ENCODE measurements around the gene MAP2K7. TPM values are rescaled to one million over a fixed set of nuclear protein-coding genes. Genes with fewer than 3 reads are reported as not detected.
"Not testable (repeated sequence)": the region's sequence is repeated elsewhere in the genome, so short reads cannot be mapped to it uniquely, and the experiment has no call there.

Gene MAP2K7
- total RNA-seq, 4 donors from 2014 or later: 11.9 to 125 (median 20.9) TPM

DNA sequence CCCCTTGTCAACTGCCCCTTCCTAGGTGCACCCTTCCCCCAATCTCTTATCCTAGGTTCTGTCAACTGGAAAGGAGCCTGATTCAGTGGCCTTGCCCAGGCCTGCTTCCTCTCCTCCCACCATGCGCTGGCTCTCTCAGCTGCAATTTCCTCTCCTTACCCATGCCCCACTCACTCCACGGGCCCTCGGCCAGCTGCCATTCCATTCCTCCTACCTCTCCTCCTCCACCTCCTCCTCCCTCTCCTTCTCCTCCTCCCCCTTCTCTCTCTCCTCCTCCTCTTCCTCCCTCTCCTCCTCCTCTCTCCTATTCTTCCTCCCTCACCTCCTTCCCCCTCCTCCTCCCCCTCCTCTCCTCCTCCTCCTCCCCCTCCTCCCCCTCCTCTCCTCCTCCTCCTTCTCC, 49.4 kb downstream of the MAP2K7 start:
- WGBS, 2 donors (ENCODE audit: low coverage in 1 of 2): 10 to 25% methylated on average over 2 to 3 of the region's 3 CpGs
- no peak for DNase-seq

DNA sequence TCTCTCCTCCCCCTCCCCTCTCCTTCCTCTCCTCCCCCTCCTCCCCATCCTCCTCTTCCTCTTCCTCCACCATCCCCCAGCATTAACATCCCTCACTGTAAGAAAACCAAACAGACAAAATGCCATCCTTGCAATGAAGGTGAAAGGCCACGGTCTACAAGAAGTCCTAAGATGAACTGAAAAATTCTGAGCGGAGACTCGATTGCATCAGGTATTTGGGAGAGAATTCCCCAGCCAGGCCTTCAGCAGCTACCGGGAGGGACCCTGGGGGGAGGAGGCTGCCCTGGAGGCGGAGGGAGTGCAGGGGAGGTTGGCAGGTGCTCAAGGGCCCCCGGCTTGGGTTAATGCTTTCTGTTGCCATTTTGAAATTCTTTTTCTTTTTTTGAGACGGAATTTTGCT, 49.9 kb downstream of the MAP2K7 start:
- H3K27ac ChIP-seq: no peak overlapping the region
- TF ChIP-seq, protein P1, sequence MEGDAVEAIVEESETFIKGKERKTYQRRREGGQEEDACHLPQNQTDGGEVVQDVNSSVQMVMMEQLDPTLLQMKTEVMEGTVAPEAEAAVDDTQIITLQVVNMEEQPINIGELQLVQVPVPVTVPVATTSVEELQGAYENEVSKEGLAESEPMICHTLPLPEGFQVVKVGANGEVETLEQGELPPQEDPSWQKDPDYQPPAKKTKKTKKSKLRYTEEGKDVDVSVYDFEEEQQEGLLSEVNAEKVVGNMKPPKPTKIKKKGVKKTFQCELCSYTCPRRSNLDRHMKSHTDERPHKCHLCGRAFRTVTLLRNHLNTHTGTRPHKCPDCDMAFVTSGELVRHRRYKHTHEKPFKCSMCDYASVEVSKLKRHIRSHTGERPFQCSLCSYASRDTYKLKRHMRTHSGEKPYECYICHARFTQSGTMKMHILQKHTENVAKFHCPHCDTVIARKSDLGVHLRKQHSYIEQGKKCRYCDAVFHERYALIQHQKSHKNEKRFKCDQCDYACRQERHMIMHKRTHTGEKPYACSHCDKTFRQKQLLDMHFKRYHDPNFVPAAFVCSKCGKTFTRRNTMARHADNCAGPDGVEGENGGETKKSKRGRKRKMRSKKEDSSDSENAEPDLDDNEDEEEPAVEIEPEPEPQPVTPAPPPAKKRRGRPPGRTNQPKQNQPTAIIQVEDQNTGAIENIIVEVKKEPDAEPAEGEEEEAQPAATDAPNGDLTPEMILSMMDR (IDR thresholded peaks at IDR 0.05): no peak
- TF ChIP-seq EP300 (IDR thresholded peaks at IDR 0.05; ENCODE audit: low read depth) (no peak), POLR2A (IDR thresholded peaks at IDR 0.05) (no peak), POLR2AphosphoS5 (IDR thresholded peaks at IDR 0.05) (no peak)
- no peak for DNase-seq
- no peaks in the 10 kb centered on the region for H3K36me3 ChIP-seq
- in situ Hi-C loops (cut with MboI; ENCODE audit: low pct_ligation_motif_present in 1 of 4, low pct_unique_long_range_greater_than_20kb in 1 of 4, low sequenced_read_pairs in 3 of 4): loop anchor here in 1 of 4 donors (25.0 kb wide), 1 partner anchor 284 kb away; no protein-coding TSS in a partner anchor
- WGBS, 2 donors (ENCODE audit: low coverage in 1 of 2): 82 to 95% methylated on average over 7 of the region's 7 CpGs
- H3K27me3 ChIP-seq: no peaks in the 10 kb centered on the region
- H3K4me1 ChIP-seq: no peaks in the 10 kb centered on the region
- no peak overlapping the region for H3K4me3 ChIP-seq
- intact Hi-C loops (cut with DNase I; ENCODE audit: low total_unique reads): loop anchor here (10.0 kb wide), 1 partner anchor 301 kb away; no protein-coding TSS in a partner anchor
- H3K9me3 ChIP-seq: no peaks in the 10 kb centered on the region

More for the DNA sequence above, 49.4 kb downstream of the MAP2K7 start:
- H3K4me3 ChIP-seq: no peak overlapping the region
- intact Hi-C loops (cut with DNase I; ENCODE audit: low total_unique reads): loop anchor here (10.0 kb wide), 1 partner anchor 302 kb away; no protein-coding TSS in a partner anchor
- H3K9me3 ChIP-seq: no peaks in the 10 kb centered on the region
- TF ChIP-seq EP300 (IDR thresholded peaks at IDR 0.05; ENCODE audit: low read depth) (no peak), POLR2A (IDR thresholded peaks at IDR 0.05) (no peak), POLR2AphosphoS5 (IDR thresholded peaks at IDR 0.05) (no peak)
- TF ChIP-seq, protein P1 (IDR thresholded peaks at IDR 0.05): no peak
- H3K4me1 ChIP-seq: no peaks in the 10 kb centered on the region
- no peaks in the 10 kb centered on the region for H3K36me3 ChIP-seq
- in situ Hi-C loops (cut with MboI; ENCODE audit: low pct_ligation_motif_present in 1 of 4, low pct_unique_long_range_greater_than_20kb in 1 of 4, low sequenced_read_pairs in 3 of 4): loop anchor here in 1 of 4 donors (25.0 kb wide), 1 partner anchor 284 kb away; no protein-coding TSS in a partner anchor
- no peak overlapping the region for H3K27ac ChIP-seq
- H3K27me3 ChIP-seq: no peaks in the 10 kb centered on the region

DNA sequence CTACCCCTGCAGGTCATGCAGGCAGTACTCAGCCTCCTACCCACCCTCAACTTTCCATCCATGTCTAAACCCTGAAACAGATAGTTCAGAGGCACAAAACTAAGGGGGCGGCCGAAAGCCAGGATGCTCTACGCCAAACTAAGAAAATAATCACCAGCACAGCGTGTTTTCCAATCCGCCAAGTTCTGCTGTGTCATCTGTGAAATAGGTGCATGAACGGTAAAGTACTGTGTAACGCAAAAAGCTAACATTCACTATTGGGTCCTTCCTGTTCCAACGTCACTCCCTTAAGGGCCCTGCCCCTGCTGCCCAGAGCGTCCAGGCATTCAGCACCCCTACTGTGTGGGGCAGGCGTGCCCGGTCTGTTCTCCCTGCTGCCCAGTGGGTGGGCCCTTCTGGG, 52.0 kb downstream of the MAP2K7 start:
- H3K4me3 ChIP-seq: no peak overlapping the region
- no peaks in the 10 kb centered on the region for H3K9me3 ChIP-seq
- no peak overlapping the region for H3K27ac ChIP-seq
- no peaks in the 10 kb centered on the region for H3K4me1 ChIP-seq
- TF ChIP-seq, protein P1 (IDR thresholded peaks at IDR 0.05): no peak
- no peak for TF ChIP-seq EP300 (IDR thresholded peaks at IDR 0.05; ENCODE audit: low read depth)
- TF ChIP-seq POLR2A (IDR thresholded peaks at IDR 0.05): no peak
- no peak for TF ChIP-seq POLR2AphosphoS5 (IDR thresholded peaks at IDR 0.05)
- peaks cover 0 to 6% (median 0%) of the 10 kb centered on the region in 4 donors for H3K36me3 ChIP-seq
- in situ Hi-C loops (cut with MboI; ENCODE audit: low pct_ligation_motif_present in 1 of 4, low pct_unique_long_range_greater_than_20kb in 1 of 4, low sequenced_read_pairs in 3 of 4): loop anchor here in 1 of 4 donors (25.0 kb wide), 1 partner anchor 282 kb away; no protein-coding TSS in a partner anchor
- WGBS, 2 donors (ENCODE audit: low coverage in 1 of 2): 91% methylated on average over 11 of the region's 11 CpGs; no CpG with 5 or more reads in 1 of the 2 donors
- intact Hi-C loops (cut with DNase I; ENCODE audit: low total_unique reads): loop anchor here (10.0 kb wide), 1 partner anchor 299 kb away; no protein-coding TSS in a partner anchor
- DNase-seq: no peak
- no peaks in the 10 kb centered on the region for H3K27me3 ChIP-seq

DNA sequence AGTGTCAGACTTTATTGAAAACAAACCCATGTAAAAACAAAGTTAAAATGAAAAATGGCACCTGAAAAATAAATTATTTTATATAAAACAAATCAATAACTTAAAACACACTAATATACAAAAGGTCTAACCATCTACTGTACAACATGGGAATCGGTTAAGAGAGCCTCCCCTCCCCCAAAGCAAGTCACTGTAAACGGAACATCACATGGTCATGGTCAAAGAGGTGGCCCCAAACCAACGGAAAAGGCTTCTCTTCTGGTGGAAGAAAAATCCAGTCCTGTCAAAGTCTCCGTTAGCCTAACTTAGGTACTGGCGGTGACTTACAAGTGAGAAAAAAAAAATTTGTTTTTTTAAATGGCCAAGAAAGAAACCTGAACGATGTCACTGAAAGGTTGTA, 55.5 kb downstream of the MAP2K7 start:
- 69% methylated on average over 6 of the region's 6 CpGs for WGBS, 2 donors (ENCODE audit: low coverage in 1 of 2)
- Histone ChIP-seq H3K4me3 (no peak overlapping the region), H3K27me3 (no peaks in the 10 kb centered on the region), H3K27ac (no peak overlapping the region), H3K4me1 (no peaks in the 10 kb centered on the region), H3K9me3 (no peaks in the 10 kb centered on the region), H3K36me3 (peaks cover 0 to 35% (median 5%) of the 10 kb centered on the region in 4 donors)
- in situ Hi-C loops (cut with MboI; ENCODE audit: low pct_ligation_motif_present in 1 of 4, low pct_unique_long_range_greater_than_20kb in 1 of 4, low sequenced_read_pairs in 3 of 4): loop anchor here in 1 of 4 donors (25.0 kb wide), 1 partner anchor 278 kb away; no protein-coding TSS in a partner anchor
- no peak for DNase-seq
- TF ChIP-seq EP300 (IDR thresholded peaks at IDR 0.05; ENCODE audit: low read depth) (no peak), POLR2A (IDR thresholded peaks at IDR 0.05) (no peak), POLR2AphosphoS5 (IDR thresholded peaks at IDR 0.05) (no peak)
- TF ChIP-seq, protein P1 (IDR thresholded peaks at IDR 0.05): no peak
- intact Hi-C loops (cut with DNase I; ENCODE audit: low total_unique reads): loop anchor here (10.0 kb wide), 1 partner anchor 296 kb away; no protein-coding TSS in a partner anchor

DNA sequence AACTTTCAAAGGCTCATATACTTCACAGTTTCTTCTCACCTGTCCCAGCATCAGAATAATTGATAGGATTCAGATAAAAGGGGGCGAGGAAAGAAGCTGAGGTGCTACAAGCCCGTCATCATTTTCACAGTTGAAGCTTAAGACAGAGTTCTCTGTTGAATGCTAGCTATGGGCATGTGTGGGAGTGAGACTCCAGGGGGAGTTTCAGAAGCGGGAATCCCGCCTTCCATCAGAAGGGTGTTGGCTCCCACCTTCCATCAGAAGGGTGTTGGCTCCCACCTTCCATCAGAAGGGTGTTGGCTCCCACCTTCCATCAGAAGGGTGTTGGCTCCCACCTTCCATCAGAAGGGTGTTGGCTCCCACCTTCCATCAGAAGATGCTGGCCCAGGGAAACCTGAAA, 57.4 kb downstream of the MAP2K7 start:
- H3K4me1 ChIP-seq; H3K27ac ChIP-seq; H3K9me3 ChIP-seq; H3K27me3 ChIP-seq; intact Hi-C loops (cut with DNase I; ENCODE audit: low total_unique reads); H3K4me3 ChIP-seq; DNase-seq: not testable (repeated sequence)
- in situ Hi-C loops (cut with MboI; ENCODE audit: low pct_ligation_motif_present in 1 of 4, low pct_unique_long_range_greater_than_20kb in 1 of 4, low sequenced_read_pairs in 3 of 4): loop anchor here in 1 of 4 donors (25.0 kb wide), 1 partner anchor 276 kb away; no protein-coding TSS in a partner anchor
- WGBS, 2 donors (ENCODE audit: low coverage in 1 of 2): 89% methylated on average over 4 of the region's 4 CpGs; no CpG with 5 or more reads in 1 of the 2 donors
- H3K36me3 ChIP-seq: peaks cover 0 to 44% (median 5%) of the 10 kb centered on the region in 4 donors

All from transverse colon (tissue), 4 donors.